HepG2 (cell line): ENCODE measurements around the gene ZNF365.

ENCODE experiments used
- CREB1 ChIP-seq, 2 experiments: fragments of 450-650 bp in 1 of 2; IDR thresholded peaks; 2 replicates each; pipeline ENCODE4 v1.6.1; 2016 to 2017; ENCODE audit warnings: control low read depth in 1 of 2, mild to moderate bottlenecking in 1 of 2, missing compliant biosample characterization in 1 of 2, missing genetic modification characterization in 1 of 2
- CTCF ChIP-seq: sonication (generic); formaldehyde crosslinking; IDR thresholded peaks from 2 replicates; pipeline ENCODE4 v1.5.0; 2020; ENCODE audit warnings: mild to moderate bottlenecking, missing genetic modification reagents, moderate library complexity
- DPF2 ChIP-seq: sonication (generic); formaldehyde crosslinking; IDR thresholded peaks from 2 replicates; pipeline ENCODE4 v1.4.0; 2020; ENCODE audit warnings: mild to moderate bottlenecking, low read depth, missing genetic modification reagents, borderline replicate concordance
- ESRRA ChIP-seq: sonication (generic); formaldehyde crosslinking; IDR thresholded peaks from 2 replicates; pipeline ENCODE4 v1.5.1; 2020; ENCODE audit warnings: mild to moderate bottlenecking, low read depth, missing genetic modification reagents
- MIER2 ChIP-seq: IDR thresholded peaks from 2 replicates; pipeline ENCODE4 v1.6.1; 2016; ENCODE audit warnings: missing biosample characterization, missing genetic modification reagents
- NFYB ChIP-seq: sonication (generic); formaldehyde crosslinking; IDR thresholded peaks from 2 replicates; pipeline ENCODE4 v1.4.0; 2020; ENCODE audit warnings: missing genetic modification reagents
- POLR2A ChIP-seq, 2 experiments: IDR thresholded peaks; 2 replicates each; pipeline ENCODE4 v1.6.1; 2011; ENCODE audit warnings: low read depth in 2 of 2, low read length in 2 of 2, mild to moderate bottlenecking in 1 of 2, moderate library complexity in 1 of 2; ENCODE audit not compliant: insufficient read depth in 1 of 2
- POLR2AphosphoS5 ChIP-seq: IDR thresholded peaks from 2 replicates; pipeline ENCODE4 v1.6.1; 2012; ENCODE audit warnings: low read depth, low read length
- SKIL ChIP-seq: sonication (generic); formaldehyde crosslinking; IDR thresholded peaks from 2 replicates; pipeline ENCODE4 v1.8.0; 2022; ENCODE audit warnings: missing genetic modification reagents, mild to moderate bottlenecking, moderate library complexity, borderline replicate concordance
- TMF1 ChIP-seq: sonication (generic); formaldehyde crosslinking; IDR thresholded peaks from 2 replicates; pipeline ENCODE4 v1.8.1; 2022; ENCODE audit warnings: low read depth, missing genetic modification reagents
- ZNF253 ChIP-seq: sonication (generic); formaldehyde crosslinking; IDR thresholded peaks from 2 replicates; pipeline ENCODE4 v1.8.0; 2022; ENCODE audit warnings: mild to moderate bottlenecking, missing genetic modification reagents, borderline replicate concordance
- ZNF878 ChIP-seq: sonication (generic); formaldehyde crosslinking; IDR thresholded peaks from 2 replicates; pipeline ENCODE4 v1.8.1; 2023; ENCODE audit warnings: mild to moderate bottlenecking, missing genetic modification reagents, moderate library complexity
- ZSCAN29 ChIP-seq: sonication (generic); formaldehyde crosslinking; conservative IDR thresholded peaks from 2 replicates; pipeline ENCODE4 v1.4.0; 2020; ENCODE audit warnings: mild to moderate bottlenecking, missing genetic modification reagents
- TF ChIP-seq, protein P1 (sequence below): sonication (generic); formaldehyde crosslinking; conservative IDR thresholded peaks from 2 replicates; pipeline ENCODE4 v1.4.0; 2020; ENCODE audit warnings: missing genetic modification reagents

DNA sequence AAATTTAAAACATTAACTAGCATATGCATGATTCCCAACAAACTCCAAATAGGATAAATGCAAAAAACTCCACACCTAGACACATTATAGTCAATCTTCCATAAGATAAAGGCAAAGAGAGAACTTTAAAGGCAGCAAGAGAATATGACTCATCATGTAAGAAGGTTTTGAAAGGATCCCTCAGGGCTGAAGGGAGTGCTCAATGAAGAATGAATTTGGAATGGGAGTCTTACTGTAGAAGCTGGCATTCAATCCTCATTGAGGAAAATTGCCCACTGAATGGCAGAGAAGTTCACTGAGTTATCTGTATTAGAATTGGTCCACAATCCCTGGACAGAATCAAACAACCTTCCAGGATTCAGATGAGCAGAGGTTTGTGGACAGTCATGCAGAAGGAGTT, 26.1 kb upstream of the ZNF365 start:
- no peak for TF ChIP-seq SKIL (CRISPR knock-in tag)
- TF ChIP-seq DPF2 = no peak
- TF ChIP-seq, protein P1, sequence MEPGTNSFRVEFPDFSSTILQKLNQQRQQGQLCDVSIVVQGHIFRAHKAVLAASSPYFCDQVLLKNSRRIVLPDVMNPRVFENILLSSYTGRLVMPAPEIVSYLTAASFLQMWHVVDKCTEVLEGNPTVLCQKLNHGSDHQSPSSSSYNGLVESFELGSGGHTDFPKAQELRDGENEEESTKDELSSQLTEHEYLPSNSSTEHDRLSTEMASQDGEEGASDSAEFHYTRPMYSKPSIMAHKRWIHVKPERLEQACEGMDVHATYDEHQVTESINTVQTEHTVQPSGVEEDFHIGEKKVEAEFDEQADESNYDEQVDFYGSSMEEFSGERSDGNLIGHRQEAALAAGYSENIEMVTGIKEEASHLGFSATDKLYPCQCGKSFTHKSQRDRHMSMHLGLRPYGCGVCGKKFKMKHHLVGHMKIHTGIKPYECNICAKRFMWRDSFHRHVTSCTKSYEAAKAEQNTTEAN (CRISPR knock-in tag) = no peak
- no peak for TF ChIP-seq POLR2AphosphoS5
- no peak for TF ChIP-seq CREB1 (IDR thresholded peaks at IDR 0.05)
- no peak for TF ChIP-seq CREB1 (CRISPR knock-in tag; IDR thresholded peaks at IDR 0.05)
- no peak for TF ChIP-seq TMF1
- no peak for TF ChIP-seq ZNF878
- TF ChIP-seq ESRRA (CRISPR knock-in tag) = no peak
- TF ChIP-seq NFYB (CRISPR knock-in tag) = no peak
- no peak for TF ChIP-seq CTCF (CRISPR knock-in tag)
- no peak for TF ChIP-seq MIER2 (CRISPR knock-in tag)
- no peak for TF ChIP-seq POLR2A (IDR thresholded peaks at IDR 0.05; ENCODE audit: insufficient read depth in 1 of 2, low read depth in 2 of 2, low read length in 2 of 2)
- TF ChIP-seq ZSCAN29 (CRISPR knock-in tag) = no peak
- TF ChIP-seq ZNF253 (CRISPR knock-in tag) = no peak
